HepG2 (cell line): Measurements from ENCODE around the gene CTDSPL2. TPM values are rescaled to one million over a fixed set of nuclear protein-coding genes. Genes with fewer than 3 reads are reported as not detected.

ENCODE experiments used
- ATAC-seq: fragments of 200-7000 bp; cut with Tn5 transposase; 3 replicates; pipeline ENCODE4 v1.9.1; 2020; ENCODE audit warnings: mild to moderate bottlenecking, moderate library complexity
- BruUV-seq: library from RNA; stranded (reverse); fragments of 400-500 nt; replicated peaks from 2 replicates; lab custom pipeline; 2021; lab: Mats Ljungman, UMichigan
- CTCF ChIA-PET: fragments of 300-600 bp; formaldehyde crosslinking; extraction: SDS; loops from one replicate; lab custom pipeline; 2021; ENCODE audit warnings: low total read pairs, inconsistent platforms, low intra/inter-chr PET ratio; lab: Yijun Ruan, JAX
- POLR2A ChIA-PET: fragments of 350-600 bp; sonication (Branson Sonifier 250); formaldehyde crosslinking; loops from one replicate; lab custom pipeline; 2020; ENCODE audit warnings: antibody characterized with exemption, inconsistent platforms; lab: Yijun Ruan, JAX
- DNase-seq: peaks from one replicate; pipeline ENCODE4 v3.0.0-alpha.2; 2015; ENCODE audit warnings: low spot score
- FAIRE-seq: peaks from 3 replicates; lab custom pipeline; 2011; peaks lifted over from hg19 to GRCh38; lab: Jason Lieb, UNC
- H2AFZ ChIP-seq: one replicate; pipeline ENCODE4 v1.6.1; 2011; ENCODE audit warnings: low read length, inconsistent platforms
- H3K27ac ChIP-seq: fragments of 300-600 bp; 3 replicates; pipeline ENCODE4 v1.8.0; 2011; ENCODE audit warnings: mixed run types, mild to moderate bottlenecking, mixed read lengths, low read length, inconsistent platforms; ENCODE audit not compliant: insufficient read depth; ENCODE audit errors: extremely low read length
- H3K27me3 ChIP-seq, 2 experiments: fragments of 200-600 bp in 1 of 2; 2 replicates in 1 of 2; 3 replicates in 1 of 2; pipeline versions ENCODE4 v1.6.0 to v1.8.0; 2011; ENCODE audit warnings: low read length in 2 of 2, mild to moderate bottlenecking in 2 of 2, moderate library complexity in 2 of 2, inconsistent platforms in 1 of 2; ENCODE audit not compliant: insufficient read depth in 2 of 2, control insufficient read depth in 1 of 2
- H3K36me3 ChIP-seq, 2 experiments: fragments of 200-600 bp in 1 of 2; replicated peaks in 1 of 2; 2 replicates in 1 of 2; 3 replicates in 1 of 2; pipeline versions ENCODE4 v1.5.1 to v1.8.0; 2011; ENCODE audit warnings: low read length in 2 of 2, inconsistent platforms in 1 of 2; ENCODE audit not compliant: insufficient read depth in 2 of 2, control insufficient read depth in 1 of 2
- H3K4me1 ChIP-seq: 2 replicates; pipeline ENCODE4 v1.5.1; 2012; ENCODE audit warnings: low read length, inconsistent platforms; ENCODE audit not compliant: insufficient read depth
- H3K4me2 ChIP-seq: 2 replicates; pipeline ENCODE4 v1.6.0; 2011; ENCODE audit warnings: low read depth, low read length, inconsistent platforms
- H3K4me3 ChIP-seq, 3 experiments: fragments of 200-600 bp in 1 of 3; sonication (generic), shearing (Covaris generic) in 1 of 3; replicated peaks in 1 of 3; 2 replicates each; pipeline ENCODE4 v1.5.1; 2011 to 2016; ENCODE audit warnings: low read length in 3 of 3, inconsistent platforms in 2 of 3, low read depth in 2 of 3, mild to moderate bottlenecking in 2 of 3, control low read depth in 1 of 3, mixed read lengths in 1 of 3; ENCODE audit not compliant: insufficient read depth in 1 of 3
- H3K79me2 ChIP-seq: one replicate; pipeline ENCODE4 v1.6.1; 2011; ENCODE audit warnings: low read length, inconsistent platforms; ENCODE audit not compliant: insufficient read depth
- H3K9ac ChIP-seq: 2 replicates; pipeline ENCODE4 v1.6.0; 2011; ENCODE audit warnings: mild to moderate bottlenecking, low read depth, low read length, inconsistent platforms; ENCODE audit not compliant: insufficient read depth
- H3K9me3 ChIP-seq: 2 replicates; pipeline ENCODE4 v1.5.1; 2012; ENCODE audit warnings: mild to moderate bottlenecking, low read length
- H4K20me1 ChIP-seq: 2 replicates; pipeline ENCODE4 v1.6.0; 2011; ENCODE audit warnings: inconsistent platforms, mild to moderate bottlenecking, low read length, moderate library complexity; ENCODE audit not compliant: insufficient read depth
- ELF3 ChIP-seq: IDR thresholded peaks from 2 replicates; pipeline ENCODE4 v1.6.1; 2016; ENCODE audit warnings: missing genetic modification reagents, missing compliant biosample characterization
- MBD4 ChIP-seq: IDR thresholded peaks from 2 replicates; pipeline ENCODE4 v1.6.1; 2012; ENCODE audit warnings: low read length, inconsistent platforms, borderline replicate concordance
- NFE2L2 ChIP-seq: fragments of 150-350 bp; IDR thresholded peaks from 2 replicates; pipeline ENCODE4 v1.6.1; 2014; ENCODE audit warnings: low read length
- TFDP1 ChIP-seq: IDR thresholded peaks from 2 replicates; pipeline ENCODE4 v1.6.1; 2016; ENCODE audit warnings: missing compliant biosample characterization, missing genetic modification reagents, borderline replicate concordance
- YEATS2 ChIP-seq: sonication (generic); formaldehyde crosslinking; IDR thresholded peaks from 2 replicates; pipeline ENCODE4 v1.4.0; 2020; ENCODE audit warnings: missing genetic modification reagents, borderline replicate concordance
- ZNF225 ChIP-seq: sonication (generic); formaldehyde crosslinking; IDR thresholded peaks from 2 replicates; pipeline ENCODE4 v1.4.0; 2020; ENCODE audit warnings: mild to moderate bottlenecking, missing genetic modification reagents
- ZNF879 ChIP-seq: sonication (generic); formaldehyde crosslinking; IDR thresholded peaks from 2 replicates; pipeline ENCODE4 v1.8.1; 2023; ENCODE audit warnings: missing genetic modification reagents
- WGBS: methylation state at CpG from one replicate; pipeline ENCODE4 v1.1.6; 2017; ENCODE audit warnings: low lambda C conversion rate; 5-methylcytosine and 5-hydroxymethylcytosine counted together
- in situ Hi-C: cut with HindIII; loops from 2 replicates; pipeline ENCODE4 v1.10.0; 2017; ENCODE audit warnings: low pct_unique_long_range_greater_than_20kb; ENCODE audit not compliant: extremely low pct_ligation_motif_present
- intact Hi-C: fragments of 100-400 bp; cut with micrococcal nuclease; formaldehyde crosslinking; loops from one replicate; pipeline ENCODE4 v1.10.0; 2022; ENCODE audit not compliant: unreplicated experiment
- polyA plus RNA-seq, 8 experiments: library from polyadenylated mRNA; depleted of rRNA in 3 of 8; stranded (reverse) in 7 of 8; unstranded in 1 of 8; fragments of >200 nt; fragmentation: Illumina TruSeq in 4 of 8; extraction: Trizol in 4 of 8; gene quantifications; 2 replicates each; pipeline versions ENCODE4 v1.2.1 to v1.2.3, GENCODE V29; 2011 to 2016; ENCODE audit warnings: low read depth in 4 of 8, missing spikeins in 1 of 8, mixed read lengths in 1 of 8; ENCODE audit not compliant: insufficient read depth in 1 of 8
- total RNA-seq, 5 experiments: library from RNA; depleted of rRNA; stranded (reverse); fragments of >200 nt; fragmentation: Illumina TruSeq; extraction: Trizol; gene quantifications; 2 replicates each; pipeline ENCODE4 v1.2.3, GENCODE V29; 2016; ENCODE audit warnings: low read depth in 1 of 5
- TF ChIP-seq, protein P1 (sequence below): sonication (generic); formaldehyde crosslinking; IDR thresholded peaks from 2 replicates; pipeline ENCODE4 v1.8.1; 2023; ENCODE audit warnings: mild to moderate bottlenecking, inconsistent platforms, moderate library complexity, missing genetic modification reagents, borderline replicate concordance
- TF ChIP-seq, protein P2 (sequence below): sonication (generic); formaldehyde crosslinking; IDR thresholded peaks from 2 replicates; pipeline ENCODE4 v1.4.0; 2020; ENCODE audit warnings: mild to moderate bottlenecking, missing genetic modification reagents
- TF ChIP-seq, protein P3 (sequence below): sonication (generic); formaldehyde crosslinking; IDR thresholded peaks from 2 replicates; pipeline ENCODE4 v1.5.0; 2020; ENCODE audit warnings: missing genetic modification reagents
- TF ChIP-seq, protein P4 (sequence below): sonication (generic); formaldehyde crosslinking; IDR thresholded peaks from 2 replicates; pipeline ENCODE4 v1.9.0; 2021; ENCODE audit warnings: missing genetic modification reagents, borderline replicate concordance

CTDSPL2 gene
- total and polyA plus RNA-seq, 2 of the 13 experiments (the other 11 are each of a cell fraction or from before 2014, with no cell fraction given) = 37.4 to 56.2 TPM

DNA sequence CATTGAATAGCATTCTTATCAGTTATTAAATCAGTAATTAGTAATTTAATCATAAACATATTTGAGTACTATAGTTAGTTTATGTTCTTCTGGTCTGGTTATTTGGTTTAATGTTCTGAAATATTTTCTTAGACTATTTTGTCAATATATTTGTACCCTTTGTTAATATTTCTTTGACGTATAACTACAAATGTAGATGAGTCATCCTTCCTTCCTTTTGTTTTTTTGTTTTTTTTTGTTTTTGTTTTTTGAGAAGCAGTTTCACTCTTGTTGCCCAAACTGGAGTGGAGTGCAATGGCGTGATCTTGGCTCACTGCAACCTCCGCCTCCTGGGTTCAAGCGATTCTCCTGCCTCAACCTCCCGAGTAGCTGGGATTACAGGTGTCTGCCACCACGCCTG, 92.1 kb downstream of the CTDSPL2 start:
- FAIRE-seq (no peak), ATAC-seq (no peak), DNase-seq (no peak)
- Histone ChIP-seq H3K4me3 (no peak overlapping the region), H3K9me3 (no peaks in the 10 kb centered on the region), H3K79me2 (no peaks in the 10 kb centered on the region), H3K27ac (no peak overlapping the region), H3K9ac (no peak overlapping the region), H3K27me3 (no peaks in the 10 kb centered on the region), H3K4me2 (no peak overlapping the region), H3K4me1 (no peaks in the 10 kb centered on the region), H2AFZ (no peak overlapping the region), H4K20me1 (no peaks in the 10 kb centered on the region), H3K36me3 (peaks cover 10 to 45% of the 10 kb centered on the region in 2 experiments; a peak in 4 of 5 replicates)
- 0 out of 2 replicates have a peak, but pooled peaks have one; percentile 23 for TF ChIP-seq NFE2L2
- TF ChIP-seq ZNF225 (CRISPR knock-in tag) = no peak
- intact Hi-C loops = no loop called here
- no TSS peak for BruUV-seq
- ChIA-PET CTCF (no interaction called here), POLR2A (no interaction called here)
- in situ Hi-C loops = loop anchor here (25.0 kb wide), 1 partner anchor 632 kb away; no protein-coding TSS in a partner anchor
- WGBS = 98% methylated on average over 6 of the region's 6 CpGs

- H3K4me1 ChIP-seq = no peaks in the 10 kb centered on the region
- intact Hi-C loops (no loop called here), in situ Hi-C loops (no loop called here)
- POLR2A ChIA-PET = no interaction called here
- H3K4me2 ChIP-seq = no peak overlapping the region
- H4K20me1 ChIP-seq = no peaks in the 10 kb centered on the region
- no peak overlapping the region for H3K27ac ChIP-seq
- peaks cover 4 to 22% of the 10 kb centered on the region in 2 experiments; a peak in 4 of 5 replicates for H3K36me3 ChIP-seq
- H3K27me3 ChIP-seq = no peaks in the 10 kb centered on the region
- CTCF ChIA-PET = no interaction called here
- no peak for ATAC-seq
- H3K79me2 ChIP-seq = no peaks in the 10 kb centered on the region
- FAIRE-seq = no peak
- H2AFZ ChIP-seq = no peak overlapping the region
- BruUV-seq = TSS peak; percentile 10
- no peak for DNase-seq
- no peak overlapping the region for H3K9ac ChIP-seq
- WGBS = 97% methylated on average over 1 of the region's 1 CpG
- no peak overlapping the region for H3K4me3 ChIP-seq
- H3K9me3 ChIP-seq = no peaks in the 10 kb centered on the region
- TF ChIP-seq, protein P1, sequence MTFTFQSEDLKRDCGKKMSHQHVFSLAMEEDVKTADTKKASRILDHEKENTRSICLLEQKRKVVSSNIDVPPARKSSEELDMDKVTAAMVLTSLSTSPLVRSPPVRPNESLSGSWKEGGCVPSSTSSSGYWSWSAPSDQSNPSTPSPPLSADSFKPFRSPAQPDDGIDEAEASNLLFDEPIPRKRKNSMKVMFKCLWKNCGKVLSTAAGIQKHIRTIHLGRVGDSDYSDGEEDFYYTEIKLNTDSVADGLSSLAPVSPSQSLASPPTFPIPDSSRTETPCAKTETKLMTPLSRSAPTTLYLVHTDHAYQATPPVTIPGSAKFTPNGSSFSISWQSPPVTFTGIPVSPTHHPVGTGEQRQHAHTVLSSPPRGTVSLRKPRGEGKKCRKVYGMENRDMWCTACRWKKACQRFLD (CRISPR knock-in tag) = no peak
- TF ChIP-seq ELF3 (CRISPR knock-in tag) (no peak), MBD4 (no peak), ZNF879 (CRISPR knock-in tag) (no peak), TFDP1 (CRISPR knock-in tag) (no peak), YEATS2 (CRISPR knock-in tag) (no peak)
- TF ChIP-seq, protein P2, sequence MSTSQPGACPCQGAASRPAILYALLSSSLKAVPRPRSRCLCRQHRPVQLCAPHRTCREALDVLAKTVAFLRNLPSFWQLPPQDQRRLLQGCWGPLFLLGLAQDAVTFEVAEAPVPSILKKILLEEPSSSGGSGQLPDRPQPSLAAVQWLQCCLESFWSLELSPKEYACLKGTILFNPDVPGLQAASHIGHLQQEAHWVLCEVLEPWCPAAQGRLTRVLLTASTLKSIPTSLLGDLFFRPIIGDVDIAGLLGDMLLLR (CRISPR knock-in tag) = no peak
- TF ChIP-seq, protein P3, sequence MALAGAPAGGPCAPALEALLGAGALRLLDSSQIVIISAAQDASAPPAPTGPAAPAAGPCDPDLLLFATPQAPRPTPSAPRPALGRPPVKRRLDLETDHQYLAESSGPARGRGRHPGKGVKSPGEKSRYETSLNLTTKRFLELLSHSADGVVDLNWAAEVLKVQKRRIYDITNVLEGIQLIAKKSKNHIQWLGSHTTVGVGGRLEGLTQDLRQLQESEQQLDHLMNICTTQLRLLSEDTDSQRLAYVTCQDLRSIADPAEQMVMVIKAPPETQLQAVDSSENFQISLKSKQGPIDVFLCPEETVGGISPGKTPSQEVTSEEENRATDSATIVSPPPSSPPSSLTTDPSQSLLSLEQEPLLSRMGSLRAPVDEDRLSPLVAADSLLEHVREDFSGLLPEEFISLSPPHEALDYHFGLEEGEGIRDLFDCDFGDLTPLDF (CRISPR knock-in tag) = no peak
- TF ChIP-seq, protein P4, sequence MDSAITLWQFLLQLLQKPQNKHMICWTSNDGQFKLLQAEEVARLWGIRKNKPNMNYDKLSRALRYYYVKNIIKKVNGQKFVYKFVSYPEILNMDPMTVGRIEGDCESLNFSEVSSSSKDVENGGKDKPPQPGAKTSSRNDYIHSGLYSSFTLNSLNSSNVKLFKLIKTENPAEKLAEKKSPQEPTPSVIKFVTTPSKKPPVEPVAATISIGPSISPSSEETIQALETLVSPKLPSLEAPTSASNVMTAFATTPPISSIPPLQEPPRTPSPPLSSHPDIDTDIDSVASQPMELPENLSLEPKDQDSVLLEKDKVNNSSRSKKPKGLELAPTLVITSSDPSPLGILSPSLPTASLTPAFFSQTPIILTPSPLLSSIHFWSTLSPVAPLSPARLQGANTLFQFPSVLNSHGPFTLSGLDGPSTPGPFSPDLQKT (CRISPR knock-in tag) = no peak
These were observed 97.6 kb downstream of the CTDSPL2 start for GRCh38 chr15:44525018-44525417.
